WTC11 (cell line): ENCODE results near the gene PHF11. TPM values are rescaled to one million over a fixed set of nuclear protein-coding genes. Genes with fewer than 3 reads are reported as not detected.

Experiments
- ATAC-seq: fragments of 200-7000 bp; cut with Tn5 transposase; 2 replicates; pipeline ENCODE4 v1.10.0; 2021; ENCODE audit warnings: mild to moderate bottlenecking, moderate library complexity
- CTCF ChIA-PET: fragments of 300-600 bp; sonication (Branson Sonifier 250); formaldehyde crosslinking; loops from one replicate; lab custom pipeline; 2021; ENCODE audit warnings: antibody characterized with exemption; lab: Charles Lee
- POLR2A ChIA-PET: fragments of 350-600 bp; sonication (Branson Sonifier 250); formaldehyde crosslinking; loops from one replicate; lab custom pipeline; 2021; ENCODE audit warnings: antibody characterized with exemption; lab: Charles Lee
- DNase-seq: peaks from one replicate; pipeline ENCODE4 v3.0.0; 2021; ENCODE audit warnings: low spot score
- H3K27ac Mint-ChIP-seq: 2 replicates; pipeline ENCODE4 v1.8.0; 2021; ENCODE audit warnings: mixed read lengths
- H3K27me3 Mint-ChIP-seq: 2 replicates; pipeline ENCODE4 v1.8.0; 2021; ENCODE audit warnings: low read depth, mild to moderate bottlenecking, moderate library complexity, mixed read lengths
- H3K36me3 Mint-ChIP-seq: 2 replicates; pipeline ENCODE4 v1.8.0; 2021; ENCODE audit warnings: mixed read lengths
- H3K4me1 Mint-ChIP-seq: 2 replicates; pipeline ENCODE4 v1.8.0; 2022; ENCODE audit warnings: mixed read lengths
- H3K4me3 Mint-ChIP-seq: 2 replicates; pipeline ENCODE4 v1.8.0; 2021; ENCODE audit warnings: mild to moderate bottlenecking, moderate library complexity, mixed read lengths
- H3K9me3 Mint-ChIP-seq: 2 replicates; pipeline ENCODE4 v1.8.0; 2021; ENCODE audit warnings: mixed read lengths
- ATF3 ChIP-seq: sonication (generic); formaldehyde crosslinking; conservative IDR thresholded peaks from 2 replicates; pipeline ENCODE4 v1.8.1; 2022; ENCODE audit warnings: mild to moderate bottlenecking, missing genetic modification reagents
- ATF6 ChIP-seq: sonication (generic); formaldehyde crosslinking; IDR thresholded peaks from 2 replicates; pipeline ENCODE4 v1.8.1; 2023; ENCODE audit warnings: mild to moderate bottlenecking, missing genetic modification reagents
- GRHL2 ChIP-seq: fragments of 250-450 bp; sonication (Bioruptor Pico); IDR thresholded peaks from 2 replicates; pipeline ENCODE4 v1.8.0; 2022; ENCODE audit warnings: mild to moderate bottlenecking, moderate library complexity; ENCODE audit not compliant: insufficient replicate concordance, severe bottlenecking
- NFYB ChIP-seq: sonication (generic); formaldehyde crosslinking; conservative IDR thresholded peaks from 2 replicates; pipeline ENCODE4 v1.8.0; 2022; ENCODE audit warnings: low read depth, missing genetic modification reagents
- PRRX2 ChIP-seq: fragments of 250-450 bp; sonication (Bioruptor Pico); IDR thresholded peaks from 2 replicates; pipeline ENCODE4 v1.8.0; 2021; ENCODE audit warnings: mild to moderate bottlenecking
- RELA ChIP-seq: sonication (generic); formaldehyde crosslinking; IDR thresholded peaks from 2 replicates; pipeline ENCODE4 v1.8.1; 2022; ENCODE audit warnings: missing genetic modification reagents, mild to moderate bottlenecking, borderline replicate concordance
- RORB ChIP-seq: fragments of 250-450 bp; sonication (Bioruptor Pico); IDR thresholded peaks from 2 replicates; pipeline ENCODE4 v1.9.0; 2021; ENCODE audit warnings: mild to moderate bottlenecking
- SOX15 ChIP-seq: fragments of 250-450 bp; sonication (Bioruptor Pico); IDR thresholded peaks from 2 replicates; pipeline ENCODE4 v1.9.0; 2021; ENCODE audit warnings: mild to moderate bottlenecking
- SP1 ChIP-seq: sonication (generic); formaldehyde crosslinking; conservative IDR thresholded peaks from 2 replicates; pipeline ENCODE4 v1.8.1; 2022; ENCODE audit warnings: missing genetic modification reagents
- TCF7 ChIP-seq: sonication (generic); formaldehyde crosslinking; IDR thresholded peaks from 2 replicates; pipeline ENCODE4 v1.8.0; 2022; ENCODE audit warnings: mild to moderate bottlenecking, low read depth, missing genetic modification reagents, moderate library complexity
- TEAD4 ChIP-seq: sonication (generic); formaldehyde crosslinking; IDR thresholded peaks from 2 replicates; pipeline ENCODE4 v1.8.0; 2022; ENCODE audit warnings: mild to moderate bottlenecking, missing genetic modification reagents
- ZBTB21 ChIP-seq: sonication (generic); formaldehyde crosslinking; IDR thresholded peaks from 2 replicates; pipeline ENCODE4 v1.8.1; 2023; ENCODE audit warnings: mild to moderate bottlenecking, missing genetic modification reagents, borderline replicate concordance
- ZNF121 ChIP-seq: sonication (generic); formaldehyde crosslinking; IDR thresholded peaks from 2 replicates; pipeline ENCODE4 v1.8.0; 2023; ENCODE audit warnings: missing genetic modification reagents
- ZNF263 ChIP-seq: sonication (generic); formaldehyde crosslinking; IDR thresholded peaks from 2 replicates; pipeline ENCODE4 v1.8.1; 2022; ENCODE audit warnings: low read depth, mild to moderate bottlenecking, moderate library complexity, missing genetic modification reagents
- total RNA-seq: library from RNA; stranded (reverse); gene quantifications from 3 replicates; pipeline ENCODE4 v1.2.3, GENCODE V29; 2021
- TF ChIP-seq, protein P1 (sequence below): sonication (generic); formaldehyde crosslinking; IDR thresholded peaks from 2 replicates; pipeline ENCODE4 v1.8.1; 2022; ENCODE audit warnings: low read depth, missing genetic modification reagents, borderline replicate concordance
- TF ChIP-seq, protein P2 (sequence below): fragments of 200-600 bp; IDR thresholded peaks from 2 replicates; pipeline ENCODE4 v1.8.0; 2022; ENCODE audit warnings: antibody characterized with exemption
- TF ChIP-seq, protein P3 (sequence below): sonication (generic); formaldehyde crosslinking; IDR thresholded peaks from 2 replicates; pipeline ENCODE4 v1.8.1; 2022; ENCODE audit warnings: mild to moderate bottlenecking, moderate library complexity, missing genetic modification reagents
- TF ChIP-seq, protein P4 (sequence below): fragments of 250-450 bp; sonication (Bioruptor Pico); IDR thresholded peaks from 2 replicates; pipeline ENCODE4 v1.8.0; 2021; ENCODE audit warnings: mild to moderate bottlenecking
- TF ChIP-seq, protein P5 (sequence below): fragments of 250-450 bp; sonication (Bioruptor Pico); IDR thresholded peaks from 2 replicates; pipeline ENCODE4 v1.9.0; 2021; ENCODE audit warnings: moderate library complexity, mild to moderate bottlenecking, inconsistent platforms, borderline replicate concordance

PHF11 gene
- total RNA-seq, 1 experiment from 2014 or later = 9.3 TPM

GRCh38 chr13:49459580-49459979 lies 36.2 kb upstream of the PHF11 start (continued):
- no peak for TF ChIP-seq GRHL2 (CRISPR knock-in tag)
- TF ChIP-seq PRRX2 (CRISPR knock-in tag) = no peak

DNA sequence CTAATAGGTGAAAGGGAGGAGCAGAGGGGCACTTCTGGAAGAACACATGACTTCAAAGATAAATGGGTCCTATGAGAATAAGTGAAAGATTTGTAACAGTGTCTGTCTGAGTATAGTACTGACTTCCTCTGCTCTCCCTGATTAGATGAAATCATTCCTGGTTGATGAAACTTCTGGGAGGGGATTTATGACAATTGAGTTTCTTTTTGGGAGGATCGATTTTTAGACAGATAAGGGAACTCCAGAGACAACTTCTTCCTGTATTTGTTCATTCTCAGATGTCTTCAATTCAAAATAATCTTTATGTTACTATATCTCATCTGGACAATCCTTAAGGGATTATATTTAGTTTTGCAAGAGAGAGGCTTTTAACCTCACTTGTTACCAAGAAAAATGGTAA lies 31.7 kb upstream of the PHF11 start:
- no peak overlapping the region for H3K4me3 Mint-ChIP-seq
- DNase-seq (no peak), ATAC-seq (no peak)
- TF ChIP-seq TEAD4 (CRISPR knock-in tag) = no peak
- TF ChIP-seq, protein P1, sequence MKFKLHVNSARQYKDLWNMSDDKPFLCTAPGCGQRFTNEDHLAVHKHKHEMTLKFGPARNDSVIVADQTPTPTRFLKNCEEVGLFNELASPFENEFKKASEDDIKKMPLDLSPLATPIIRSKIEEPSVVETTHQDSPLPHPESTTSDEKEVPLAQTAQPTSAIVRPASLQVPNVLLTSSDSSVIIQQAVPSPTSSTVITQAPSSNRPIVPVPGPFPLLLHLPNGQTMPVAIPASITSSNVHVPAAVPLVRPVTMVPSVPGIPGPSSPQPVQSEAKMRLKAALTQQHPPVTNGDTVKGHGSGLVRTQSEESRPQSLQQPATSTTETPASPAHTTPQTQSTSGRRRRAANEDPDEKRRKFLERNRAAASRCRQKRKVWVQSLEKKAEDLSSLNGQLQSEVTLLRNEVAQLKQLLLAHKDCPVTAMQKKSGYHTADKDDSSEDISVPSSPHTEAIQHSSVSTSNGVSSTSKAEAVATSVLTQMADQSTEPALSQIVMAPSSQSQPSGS (CRISPR knock-in tag) = no peak
- TF ChIP-seq RORB (CRISPR knock-in tag) = no peak
- no peak for TF ChIP-seq TCF7
- TF ChIP-seq ZNF121 (CRISPR knock-in tag) = no peak
- no peak for TF ChIP-seq NFYB (CRISPR knock-in tag)
- TF ChIP-seq ZNF263 (CRISPR knock-in tag) = no peak
- TF ChIP-seq SOX15 (CRISPR knock-in tag) = no peak
- TF ChIP-seq RELA (CRISPR knock-in tag) = no peak
- no peak for TF ChIP-seq SP1 (CRISPR knock-in tag)
- no peak for TF ChIP-seq ZBTB21 (CRISPR knock-in tag)
- TF ChIP-seq, protein P2, sequence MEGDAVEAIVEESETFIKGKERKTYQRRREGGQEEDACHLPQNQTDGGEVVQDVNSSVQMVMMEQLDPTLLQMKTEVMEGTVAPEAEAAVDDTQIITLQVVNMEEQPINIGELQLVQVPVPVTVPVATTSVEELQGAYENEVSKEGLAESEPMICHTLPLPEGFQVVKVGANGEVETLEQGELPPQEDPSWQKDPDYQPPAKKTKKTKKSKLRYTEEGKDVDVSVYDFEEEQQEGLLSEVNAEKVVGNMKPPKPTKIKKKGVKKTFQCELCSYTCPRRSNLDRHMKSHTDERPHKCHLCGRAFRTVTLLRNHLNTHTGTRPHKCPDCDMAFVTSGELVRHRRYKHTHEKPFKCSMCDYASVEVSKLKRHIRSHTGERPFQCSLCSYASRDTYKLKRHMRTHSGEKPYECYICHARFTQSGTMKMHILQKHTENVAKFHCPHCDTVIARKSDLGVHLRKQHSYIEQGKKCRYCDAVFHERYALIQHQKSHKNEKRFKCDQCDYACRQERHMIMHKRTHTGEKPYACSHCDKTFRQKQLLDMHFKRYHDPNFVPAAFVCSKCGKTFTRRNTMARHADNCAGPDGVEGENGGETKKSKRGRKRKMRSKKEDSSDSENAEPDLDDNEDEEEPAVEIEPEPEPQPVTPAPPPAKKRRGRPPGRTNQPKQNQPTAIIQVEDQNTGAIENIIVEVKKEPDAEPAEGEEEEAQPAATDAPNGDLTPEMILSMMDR = no peak
- TF ChIP-seq ATF3 (CRISPR knock-in tag) = no peak
- TF ChIP-seq, protein P3, sequence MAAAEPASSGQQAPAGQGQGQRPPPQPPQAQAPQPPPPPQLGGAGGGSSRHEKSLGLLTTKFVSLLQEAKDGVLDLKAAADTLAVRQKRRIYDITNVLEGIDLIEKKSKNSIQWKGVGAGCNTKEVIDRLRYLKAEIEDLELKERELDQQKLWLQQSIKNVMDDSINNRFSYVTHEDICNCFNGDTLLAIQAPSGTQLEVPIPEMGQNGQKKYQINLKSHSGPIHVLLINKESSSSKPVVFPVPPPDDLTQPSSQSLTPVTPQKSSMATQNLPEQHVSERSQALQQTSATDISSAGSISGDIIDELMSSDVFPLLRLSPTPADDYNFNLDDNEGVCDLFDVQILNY (CRISPR knock-in tag) = no peak
- TF ChIP-seq PRRX2 (CRISPR knock-in tag) = no peak
- no peak for TF ChIP-seq ATF6 (CRISPR knock-in tag)
- no peaks in the 10 kb centered on the region for H3K27me3 Mint-ChIP-seq
- peaks cover 40% of the 10 kb centered on the region for H3K9me3 Mint-ChIP-seq
- peaks cover 50% of the 10 kb centered on the region for H3K36me3 Mint-ChIP-seq
- no peak overlapping the region for H3K27ac Mint-ChIP-seq
- ChIA-PET CTCF (no interaction called here), POLR2A (no interaction called here)
- H3K4me1 Mint-ChIP-seq = no peaks in the 10 kb centered on the region

DNA sequence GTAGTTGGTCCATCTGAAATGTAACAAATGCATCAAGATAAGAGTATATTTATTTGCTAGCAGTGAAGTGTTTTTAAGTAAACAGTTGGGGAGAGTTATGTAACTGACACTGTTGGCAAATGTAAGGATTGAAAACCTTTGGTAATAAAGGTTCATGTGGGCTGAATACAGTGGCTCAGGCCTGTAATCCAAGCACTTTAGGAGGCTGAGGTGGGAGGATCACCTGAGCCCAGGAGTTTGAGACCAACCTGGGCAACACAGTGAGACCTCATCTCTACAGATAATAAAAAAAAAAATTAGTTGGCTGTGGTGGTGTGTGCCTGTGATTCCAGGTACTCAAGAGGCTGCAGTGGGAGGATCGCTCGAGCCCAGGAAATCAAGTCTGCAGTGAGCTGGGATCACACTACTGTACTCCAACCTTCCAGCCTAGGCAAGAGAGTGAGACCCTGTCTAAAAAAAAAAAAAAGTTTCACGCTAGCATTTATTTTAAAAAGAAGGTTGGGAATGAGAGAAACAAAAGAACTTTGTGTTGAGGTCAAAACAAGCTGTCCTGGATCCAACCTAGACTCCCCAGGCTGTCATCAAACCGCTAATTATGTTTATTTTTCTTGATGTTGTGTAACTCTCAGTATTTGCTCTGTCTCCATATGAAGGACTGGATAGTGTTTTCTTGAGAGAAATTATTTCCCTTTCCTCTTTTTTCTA lies 31.0 kb upstream of the PHF11 start:
- ChIA-PET CTCF (no interaction called here), POLR2A (interaction anchor here (0.6 kb wide), 1 partner anchor 1822 kb away, joined by 3 read pairs; no protein-coding TSS in a partner anchor)
- Mint-ChIP-seq H3K36me3 (peaks cover 50% of the 10 kb centered on the region), H3K4me1 (no peaks in the 10 kb centered on the region), H3K27me3 (no peaks in the 10 kb centered on the region), H3K9me3 (peaks cover 40% of the 10 kb centered on the region), H3K4me3 (no peak overlapping the region), H3K27ac (no peak overlapping the region)
- ATAC-seq (no peak), DNase-seq (no peak)
- no peak for TF ChIP-seq GRHL2 (CRISPR knock-in tag)
- TF ChIP-seq, protein P4, sequence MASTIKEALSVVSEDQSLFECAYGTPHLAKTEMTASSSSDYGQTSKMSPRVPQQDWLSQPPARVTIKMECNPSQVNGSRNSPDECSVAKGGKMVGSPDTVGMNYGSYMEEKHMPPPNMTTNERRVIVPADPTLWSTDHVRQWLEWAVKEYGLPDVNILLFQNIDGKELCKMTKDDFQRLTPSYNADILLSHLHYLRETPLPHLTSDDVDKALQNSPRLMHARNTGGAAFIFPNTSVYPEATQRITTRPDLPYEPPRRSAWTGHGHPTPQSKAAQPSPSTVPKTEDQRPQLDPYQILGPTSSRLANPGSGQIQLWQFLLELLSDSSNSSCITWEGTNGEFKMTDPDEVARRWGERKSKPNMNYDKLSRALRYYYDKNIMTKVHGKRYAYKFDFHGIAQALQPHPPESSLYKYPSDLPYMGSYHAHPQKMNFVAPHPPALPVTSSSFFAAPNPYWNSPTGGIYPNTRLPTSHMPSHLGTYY (CRISPR knock-in tag) = no peak
- no peak for TF ChIP-seq ATF6 (CRISPR knock-in tag)
- no peak for TF ChIP-seq RORB (CRISPR knock-in tag)
- TF ChIP-seq, protein P5, sequence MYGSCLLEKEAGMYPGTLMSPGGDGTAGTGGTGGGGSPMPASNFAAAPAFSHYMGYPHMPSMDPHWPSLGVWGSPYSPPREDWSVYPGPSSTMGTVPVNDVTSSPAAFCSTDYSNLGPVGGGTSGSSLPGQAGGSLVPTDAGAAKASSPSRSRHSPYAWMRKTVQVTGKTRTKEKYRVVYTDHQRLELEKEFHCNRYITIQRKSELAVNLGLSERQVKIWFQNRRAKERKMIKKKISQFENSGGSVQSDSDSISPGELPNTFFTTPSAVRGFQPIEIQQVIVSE = no peak
